ENCODE measurements around the gene CDKL5. TPM values are rescaled to one million over a fixed set of nuclear protein-coding genes. Genes with fewer than 3 reads are reported as not detected.
"Not testable (repeated sequence)": the region's sequence is repeated elsewhere in the genome, so short reads cannot be mapped to it uniquely, and the experiment has no call there.

CDKL5 gene
- total RNA-seq (2014; rRNA removed; shearing (Covaris generic)): not detected in 2 replicates

GRCh38 chrX:18425199-18426003 lies at the start of gene CDKL5:
TSS of gene CDKL5 (plus strand) at chrX:18425608. CDS start at chrX:18507097, 81,489 bp downstream.
- in situ Hi-C loops (cut with HindIII; ENCODE audit: low sequenced_read_pairs): no loop called here
- DNase-seq (ENCODE audit: low spot score): peak; percentile 97

GRCh38 chrX:18377796-18378195 lies 47.6 kb upstream of the CDKL5 start:
- in situ Hi-C loops (cut with HindIII; ENCODE audit: low sequenced_read_pairs): no loop called here
- no peak for DNase-seq (ENCODE audit: low spot score)

- no peak for DNase-seq (ENCODE audit: low spot score)
- in situ Hi-C loops (cut with HindIII; ENCODE audit: low sequenced_read_pairs): no loop called here
These were observed 35.4 kb upstream of the CDKL5 start for GRCh38 chrX:18389966-18390365.

GRCh38 chrX:18390941-18391538 lies 34.4 kb upstream of the CDKL5 start:
- in situ Hi-C loops (cut with HindIII; ENCODE audit: low sequenced_read_pairs): no loop called here
- DNase-seq (ENCODE audit: low spot score): peak; percentile 72

- no peak for DNase-seq (ENCODE audit: low spot score)
- in situ Hi-C loops (cut with HindIII; ENCODE audit: low sequenced_read_pairs): no loop called here
These were observed 30.9 kb upstream of the CDKL5 start for GRCh38 chrX:18394477-18394876.

- in situ Hi-C loops (cut with HindIII; ENCODE audit: low sequenced_read_pairs): no loop called here
- no peak for DNase-seq (ENCODE audit: low spot score)
These were observed 23.6 kb upstream of the CDKL5 start for GRCh38 chrX:18401848-18402213.

GRCh38 chrX:18406531-18407266 lies 18.7 kb upstream of the CDKL5 start:
- in situ Hi-C loops (cut with HindIII; ENCODE audit: low sequenced_read_pairs): no loop called here
- DNase-seq (ENCODE audit: low spot score): no peak

GRCh38 chrX:18410038-18410437 lies 15.4 kb upstream of the CDKL5 start:
- in situ Hi-C loops (cut with HindIII; ENCODE audit: low sequenced_read_pairs): no loop called here
- peak; percentile 18 for DNase-seq (ENCODE audit: low spot score)

- DNase-seq (ENCODE audit: low spot score): no peak
These were observed 10.0 kb upstream of the CDKL5 start for GRCh38 chrX:18415386-18415785.

GRCh38 chrX:18422325-18422724 lies 3.1 kb upstream of the CDKL5 start:
- in situ Hi-C loops (cut with HindIII; ENCODE audit: low sequenced_read_pairs): no loop called here
- DNase-seq (ENCODE audit: low spot score): no peak

More at GRCh38 chrX:18415386-18415785, 10.0 kb upstream of the CDKL5 start:
- in situ Hi-C loops (cut with HindIII; ENCODE audit: low sequenced_read_pairs): no loop called here

GRCh38 chrX:18422886-18423285 lies 2.5 kb upstream of the CDKL5 start:
- no peak for DNase-seq (ENCODE audit: low spot score)
- in situ Hi-C loops (cut with HindIII; ENCODE audit: low sequenced_read_pairs): no loop called here

GRCh38 chrX:18424482-18425198 lies 768 bp upstream of the CDKL5 start:
- DNase-seq (ENCODE audit: low spot score): peak; percentile 40
- in situ Hi-C loops (cut with HindIII; ENCODE audit: low sequenced_read_pairs): no loop called here

- in situ Hi-C loops (cut with HindIII; ENCODE audit: low sequenced_read_pairs): no loop called here
- no peak for DNase-seq (ENCODE audit: low spot score)
These were observed 554 bp downstream of the CDKL5 start for GRCh38 chrX:18426004-18426320.

- no peak for DNase-seq (ENCODE audit: low spot score)
- in situ Hi-C loops (cut with HindIII; ENCODE audit: low sequenced_read_pairs): no loop called here
These were observed 2.6 kb downstream of the CDKL5 start for GRCh38 chrX:18428006-18428405.

- in situ Hi-C loops (cut with HindIII; ENCODE audit: low sequenced_read_pairs); DNase-seq (ENCODE audit: low spot score): not testable (repeated sequence)
These were observed 7.9 kb downstream of the CDKL5 start for GRCh38 chrX:18433288-18433687.

GRCh38 chrX:18434896-18435295 lies 9.5 kb downstream of the CDKL5 start:
- no peak for DNase-seq (ENCODE audit: low spot score)
- in situ Hi-C loops (cut with HindIII; ENCODE audit: low sequenced_read_pairs): no loop called here

- no peak for DNase-seq (ENCODE audit: low spot score)
- in situ Hi-C loops (cut with HindIII; ENCODE audit: low sequenced_read_pairs): no loop called here
These were observed 10.6 kb downstream of the CDKL5 start for GRCh38 chrX:18436017-18436416.

- in situ Hi-C loops (cut with HindIII; ENCODE audit: low sequenced_read_pairs): no loop called here
These were observed 15.4 kb downstream of the CDKL5 start for GRCh38 chrX:18440835-18441234.

GRCh38 chrX:18441780-18442367 lies 16.5 kb downstream of the CDKL5 start:
- DNase-seq (ENCODE audit: low spot score): no peak
- in situ Hi-C loops (cut with HindIII; ENCODE audit: low sequenced_read_pairs): no loop called here

More at GRCh38 chrX:18440835-18441234, 15.4 kb downstream of the CDKL5 start:
- no peak for DNase-seq (ENCODE audit: low spot score)

Measured in G401 (cell line).